IMR-90 (cell line): ENCODE data around the gene SEMA5A. TPM values are rescaled to one million over a fixed set of nuclear protein-coding genes. Genes with fewer than 3 reads are reported as not detected.

Source experiments
- ATAC-seq: fragments of 200-7000 bp; cut with Tn5 transposase; 2 replicates; pipeline ENCODE4 v1.9.1; 2020; ENCODE audit warnings: low read depth, mild to moderate bottlenecking, moderate library complexity
- BruUV-seq: library from RNA; stranded (reverse); fragments of 400-500 nt; replicated peaks from 2 replicates; lab custom pipeline; 2021; lab: Mats Ljungman, UMichigan
- CTCF ChIA-PET: fragments of 300-600 bp; formaldehyde crosslinking; extraction: SDS; loops from one replicate; lab custom pipeline; 2021; ENCODE audit warnings: antibody characterized with exemption; lab: Yijun Ruan, JAX
- POLR2A ChIA-PET: fragments of 300-600 bp; sonication (Branson Sonifier 250); formaldehyde crosslinking; loops from one replicate; lab custom pipeline; 2022; ENCODE audit warnings: antibody characterized with exemption; ENCODE audit not compliant: unreplicated experiment; lab: Charles Lee
- DNase-seq: peaks from one replicate; pipeline ENCODE4 v3.0.0; 2013
- H2AFZ ChIP-seq: replicated peaks from 2 replicates; pipeline ENCODE3; 2013; ENCODE audit warnings: low read length, mild to moderate bottlenecking; ENCODE audit not compliant: poor library complexity
- H2AK5ac ChIP-seq: 2 replicates; pipeline ENCODE4 v1.6.1; 2013; ENCODE audit warnings: low read depth, low read length, inconsistent platforms
- H2AK9ac ChIP-seq: replicated peaks from 2 replicates; pipeline ENCODE3; 2013; ENCODE audit warnings: mild to moderate bottlenecking, low read depth, low read length, moderate library complexity; ENCODE audit not compliant: poor library complexity
- H2BK120ac ChIP-seq: 2 replicates; pipeline ENCODE4 v1.6.1; 2013; ENCODE audit warnings: low read depth, low read length, inconsistent platforms
- H2BK15ac ChIP-seq: 3 replicates; pipeline ENCODE4 v1.6.1; 2013; ENCODE audit warnings: low read depth, low read length, inconsistent platforms
- H2BK20ac ChIP-seq: 2 replicates; pipeline ENCODE4 v1.6.1; 2013; ENCODE audit warnings: low read depth, mild to moderate bottlenecking, inconsistent platforms, low read length, moderate library complexity
- H2BK5ac ChIP-seq: 2 replicates; pipeline ENCODE4 v1.6.1; 2013; ENCODE audit warnings: mild to moderate bottlenecking, low read depth, low read length, inconsistent platforms; ENCODE audit not compliant: poor library complexity, severe bottlenecking
- H3K14ac ChIP-seq: replicated peaks from 2 replicates; pipeline ENCODE4 v1.6.1; 2013; ENCODE audit warnings: low read depth, low read length, inconsistent platforms
- H3K18ac ChIP-seq: 2 replicates; pipeline ENCODE4 v1.6.1; 2013; ENCODE audit warnings: low read depth, low read length, control low read depth
- H3K23ac ChIP-seq: 2 replicates; pipeline ENCODE4 v1.6.1; 2013; ENCODE audit warnings: low read depth, low read length, inconsistent platforms
- H3K27ac ChIP-seq: 2 replicates; pipeline ENCODE4 v1.5.1; 2013; ENCODE audit warnings: mild to moderate bottlenecking, control low read depth, low read length; ENCODE audit not compliant: insufficient read depth
- H3K27me3 ChIP-seq: 2 replicates; pipeline ENCODE4 v1.6.1; 2013; ENCODE audit warnings: low read length; ENCODE audit not compliant: control insufficient read depth, insufficient read depth
- H3K36me3 ChIP-seq: 2 replicates; pipeline ENCODE4 v1.6.1; 2013; ENCODE audit warnings: low read length, mixed read lengths; ENCODE audit not compliant: control insufficient read depth, insufficient read depth
- H3K4ac ChIP-seq: 2 replicates; pipeline ENCODE4 v1.6.1; 2013; ENCODE audit warnings: low read depth, low read length, inconsistent platforms
- H3K4me1 ChIP-seq: 2 replicates; pipeline ENCODE4 v1.6.1; 2013; ENCODE audit warnings: low read length, mixed read lengths; ENCODE audit not compliant: control insufficient read depth, insufficient read depth
- H3K4me2 ChIP-seq: 2 replicates; pipeline ENCODE4 v1.6.1; 2013; ENCODE audit warnings: low read depth, mild to moderate bottlenecking, control low read depth, low read length, moderate library complexity
- H3K4me3 ChIP-seq: 2 replicates; pipeline ENCODE4 v1.5.1; 2013; ENCODE audit warnings: low read depth, mild to moderate bottlenecking, control low read depth, low read length, moderate library complexity; ENCODE audit not compliant: insufficient read depth
- H3K56ac ChIP-seq: 2 replicates; pipeline ENCODE4 v1.6.1; 2013; ENCODE audit warnings: low read length, inconsistent platforms; ENCODE audit not compliant: insufficient read depth; ENCODE audit errors: extremely low read depth
- H3K79me1 ChIP-seq, 2 experiments: 2 replicates each; pipeline ENCODE4 v1.6.1; 2013; ENCODE audit warnings: low read length in 2 of 2, inconsistent platforms in 1 of 2, low read depth in 1 of 2
- H3K9ac ChIP-seq: 2 replicates; pipeline ENCODE4 v1.6.1; 2013; ENCODE audit warnings: low read depth, low read length, control low read depth
- H3K9me1 ChIP-seq: 2 replicates; pipeline ENCODE4 v1.6.1; 2013; ENCODE audit warnings: low read length, inconsistent platforms; ENCODE audit not compliant: insufficient read depth
- H3K9me3 ChIP-seq: 2 replicates; pipeline ENCODE4 v1.6.1; 2013; ENCODE audit warnings: low read length; ENCODE audit not compliant: control insufficient read depth, insufficient read depth
- H4K20me1 ChIP-seq: 2 replicates; pipeline ENCODE4 v1.6.1; 2013; ENCODE audit warnings: low read length, inconsistent platforms; ENCODE audit not compliant: insufficient read depth
- H4K5ac ChIP-seq: 2 replicates; pipeline ENCODE4 v1.6.1; 2013; ENCODE audit warnings: mild to moderate bottlenecking, low read depth, low read length, control low read depth
- H4K8ac ChIP-seq, 2 experiments: 2 replicates each; pipeline ENCODE4 v1.6.1; 2013; ENCODE audit warnings: low read depth in 2 of 2, low read length in 2 of 2, control low read depth in 1 of 2, inconsistent platforms in 1 of 2
- H4K91ac ChIP-seq: 2 replicates; pipeline ENCODE4 v1.6.1; 2013; ENCODE audit warnings: low read depth, low read length, inconsistent platforms; ENCODE audit not compliant: insufficient read depth
- BHLHE40 ChIP-seq: fragments of 150-350 bp; IDR thresholded peaks from 2 replicates; pipeline ENCODE4 v1.6.1; 2016; ENCODE audit warnings: mild to moderate bottlenecking, low read depth, low read length
- CHD1 ChIP-seq: IDR thresholded peaks from 2 replicates; pipeline ENCODE4 v1.6.1; 2012; ENCODE audit warnings: low read depth, low read length, improper control_type of control experiment
- MAFK ChIP-seq: IDR thresholded peaks from 2 replicates; pipeline ENCODE4 v1.6.1; 2012; ENCODE audit warnings: low read depth, low read length, improper control_type of control experiment
- MXI1 ChIP-seq: IDR thresholded peaks from 2 replicates; pipeline ENCODE4 v1.6.1; 2012; ENCODE audit warnings: low read depth, mild to moderate bottlenecking, low read length, moderate library complexity, borderline replicate concordance
- NFE2L2 ChIP-seq: fragments of 150-350 bp; IDR thresholded peaks from 2 replicates; pipeline ENCODE4 v1.6.1; 2016; ENCODE audit warnings: low read depth, mild to moderate bottlenecking, low read length
- POLR2A ChIP-seq: IDR thresholded peaks from 2 replicates; pipeline ENCODE4 v1.6.1; 2012; ENCODE audit warnings: mild to moderate bottlenecking, low read depth, low read length
- RAD21 ChIP-seq: IDR thresholded peaks from 2 replicates; pipeline ENCODE4 v1.6.1; 2012; ENCODE audit warnings: low read length, improper control_type of control experiment
- RFX5 ChIP-seq: IDR thresholded peaks from 2 replicates; pipeline ENCODE4 v1.8.0; 2012; ENCODE audit warnings: low read depth, mild to moderate bottlenecking, low read length, moderate library complexity
- SMC3 ChIP-seq: fragments of 150-350 bp; IDR thresholded peaks from 2 replicates; pipeline ENCODE4 v1.6.1; 2016; ENCODE audit warnings: low read depth, mild to moderate bottlenecking, antibody characterized with exemption, low read length, moderate library complexity
- WGBS, 2 experiments: methylation state at CpG; one replicate each; pipeline versions ENCODE4 v1.1.5 to v1.1.7; 2013; ENCODE audit warnings: missing lambda C conversion rate in 2 of 2; ENCODE audit not compliant: insufficient read length in 1 of 2; ENCODE audit errors: extremely low coverage in 2 of 2; 5-methylcytosine and 5-hydroxymethylcytosine counted together
- dilution Hi-C: fragments of 300-500 bp; cut with HindIII; formaldehyde crosslinking; loops from one replicate; pipeline ENCODE4 v1.14.3; 2018; ENCODE audit warnings: low sequenced_read_pairs; ENCODE audit not compliant: unreplicated experiment
- in situ Hi-C: fragments of 300-500 bp; cut with MboI; formaldehyde crosslinking; loops from 3 replicates; pipeline ENCODE4 v1.14.3; 2019; ENCODE audit warnings: low sequenced_read_pairs, inconsistent platforms, mixed read lengths
- intact Hi-C: fragments of 100-400 bp; cut with micrococcal nuclease; formaldehyde crosslinking; loops from 2 replicates; pipeline ENCODE4 v1.10.0; 2022
- polyA plus RNA-seq, 3 experiments: library from polyadenylated mRNA; depleted of rRNA; stranded (reverse); fragments of >200 nt; gene quantifications; 2 replicates each; pipeline ENCODE4 v1.2.3, GENCODE V29; 2012; ENCODE audit warnings: low replicate concordance in 1 of 3
- total RNA-seq: library from RNA; depleted of rRNA; stranded (reverse); fragments of >200 nt; gene quantifications from 2 replicates; pipeline ENCODE4 v1.2.3, GENCODE V29; 2012
- TF ChIP-seq, protein P1 (sequence below): fragments of 150-350 bp; IDR thresholded peaks from 2 replicates; pipeline ENCODE4 v1.6.1; 2017; ENCODE audit warnings: mild to moderate bottlenecking, antibody characterized with exemption, low read length, low read depth

SEMA5A gene
- total and polyA plus RNA-seq, 2 of the 4 experiments (the other 2 are of a cell fraction): 8.2 to 9.9 TPM

DNA sequence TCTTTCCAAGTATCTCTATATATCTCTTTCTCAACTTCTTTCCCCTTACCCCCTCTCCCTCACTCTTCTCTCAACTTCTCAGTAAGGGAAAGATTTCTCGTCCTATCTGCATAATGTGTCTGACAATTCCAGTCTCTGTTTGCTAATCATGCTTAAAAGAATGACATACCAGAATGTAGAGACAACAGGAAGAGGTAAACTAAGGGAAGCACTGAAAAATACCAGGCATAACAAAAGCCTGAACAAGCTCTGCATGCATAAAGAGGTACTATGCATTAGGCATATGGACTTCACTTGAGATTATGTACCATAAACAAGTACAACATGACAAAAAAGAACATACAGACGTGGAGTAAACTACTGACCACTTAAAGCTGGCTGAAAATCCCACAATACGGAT is 62.6 kb downstream of the SEMA5A start:
- peaks cover 3% of the 10 kb centered on the region for H3K9me3 ChIP-seq
- H3K23ac ChIP-seq: peak overlapping the region; percentile 57; the same call in 1 of the 2 replicates
- peak overlapping the region; percentile 65; the same call in 1 of the 2 replicates for H3K18ac ChIP-seq
- WGBS, 2 experiments: no CpG with 5 or more reads among the region's 3 CpGs
- peak overlapping the region; percentile 13; the same call in 1 of the 3 replicates for H2BK15ac ChIP-seq
- H2BK120ac ChIP-seq: peak overlapping the region; percentile 95
- peaks cover 12% of the 10 kb centered on the region for H3K4me1 ChIP-seq
- peak overlapping the region; percentile 73; the same call in 1 of the 2 replicates for H3K56ac ChIP-seq
- peak overlapping the region; percentile 22; the same call in 1 of the 2 replicates for H4K91ac ChIP-seq
- no peak overlapping the region for H3K27ac ChIP-seq
- H3K36me3 ChIP-seq: no peaks in the 10 kb centered on the region
- ATAC-seq: peak; percentile 85
- TF ChIP-seq NFE2L2 (no peak), MXI1 (no peak), CHD1 (no peak), MAFK (no peak), SMC3 (no peak), BHLHE40 (no peak), POLR2A (no peak), RFX5 (no peak), RAD21 (no peak)
- TF ChIP-seq, protein P1, sequence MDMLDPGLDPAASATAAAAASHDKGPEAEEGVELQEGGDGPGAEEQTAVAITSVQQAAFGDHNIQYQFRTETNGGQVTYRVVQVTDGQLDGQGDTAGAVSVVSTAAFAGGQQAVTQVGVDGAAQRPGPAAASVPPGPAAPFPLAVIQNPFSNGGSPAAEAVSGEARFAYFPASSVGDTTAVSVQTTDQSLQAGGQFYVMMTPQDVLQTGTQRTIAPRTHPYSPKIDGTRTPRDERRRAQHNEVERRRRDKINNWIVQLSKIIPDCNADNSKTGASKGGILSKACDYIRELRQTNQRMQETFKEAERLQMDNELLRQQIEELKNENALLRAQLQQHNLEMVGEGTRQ: no peak
- H2AK9ac ChIP-seq: no peak overlapping the region
- no TSS peak for BruUV-seq
- CTCF ChIA-PET: interaction anchor here (1.0 kb wide), 1 partner anchor 30 kb away, joined by 4 read pairs; no protein-coding TSS in a partner anchor
- peaks cover 4% of the 10 kb centered on the region for H3K9me1 ChIP-seq
- H3K9ac ChIP-seq: peak overlapping the region; percentile 24; the same call in 1 of the 2 replicates
- no peaks in the 10 kb centered on the region for H3K27me3 ChIP-seq
- H4K8ac ChIP-seq: peak overlapping the region; percentile 89 to 96
- dilution Hi-C loops (no loop called here), in situ Hi-C loops (no loop called here), intact Hi-C loops (no loop called here)
- no peak overlapping the region for H2AFZ ChIP-seq
- peak overlapping the region; percentile 23; the same call in 1 of the 2 replicates for H3K4me3 ChIP-seq
- POLR2A ChIA-PET: interaction anchor here (0.7 to 1.0 kb wide), 2 partner anchors 15 to 254 kb away, joined by 3 read pairs; no protein-coding TSS in a partner anchor
- peaks cover 21 to 73% of the 10 kb centered on the region in 2 experiments for H3K79me1 ChIP-seq
- H3K4me2 ChIP-seq: peak overlapping the region; percentile 92; the same call in 1 of the 2 replicates
- no peaks in the 10 kb centered on the region for H4K20me1 ChIP-seq
- peak; percentile 54 for DNase-seq
- peak overlapping the region; percentile 72 for H2BK20ac ChIP-seq
- H2AK5ac ChIP-seq: no peak overlapping the region
- peak overlapping the region; percentile 37; the same call in 1 of the 2 replicates for H4K5ac ChIP-seq
- peak overlapping the region; percentile 88; the same call in 1 of the 2 replicates for H3K4ac ChIP-seq
- H2BK5ac ChIP-seq: peak overlapping the region; percentile 74
- H3K14ac ChIP-seq: peak overlapping the region; percentile 77; the same call in 1 of the 2 replicates
